ENCODE results near the gene SLC25A48.

SLC25A48 gene

GRCh38 chr5:135834639-135835529 is at the start of gene SLC25A48:
TSS of gene SLC25A48 (plus strand) at chr5:135834663. CDS start at chr5:135834848, 185 bp downstream.
- DNase-seq (ENCODE audit: low spot score), result peak; percentile 77

- no peak for DNase-seq (ENCODE audit: low spot score)
Measured at GRCh38 chr5:135800656-135801055, 33.8 kb upstream of the SLC25A48 start.

GRCh38 chr5:135810188-135810943 is 24.1 kb upstream of the SLC25A48 start:
- DNase-seq (ENCODE audit: low spot score), result no peak

- DNase-seq (ENCODE audit: low spot score), result no peak
Measured at GRCh38 chr5:135811007-135811406, 23.5 kb upstream of the SLC25A48 start.

GRCh38 chr5:135813758-135814157 is 20.7 kb upstream of the SLC25A48 start:
- peak; percentile 5 for DNase-seq (ENCODE audit: low spot score)

GRCh38 chr5:135814316-135814715 is 20.1 kb upstream of the SLC25A48 start:
- DNase-seq (ENCODE audit: low spot score), result peak; percentile 7

GRCh38 chr5:135814812-135815211 is 19.7 kb upstream of the SLC25A48 start:
- no peak for DNase-seq (ENCODE audit: low spot score)

GRCh38 chr5:135821061-135821801 is 13.2 kb upstream of the SLC25A48 start:
- peak; percentile 6 for DNase-seq (ENCODE audit: low spot score)

- peak; percentile 4 for DNase-seq (ENCODE audit: low spot score)
Measured at GRCh38 chr5:135821802-135822201, 12.7 kb upstream of the SLC25A48 start.

GRCh38 chr5:135822286-135822685 is 12.2 kb upstream of the SLC25A48 start:
- DNase-seq (ENCODE audit: low spot score), result no peak

- peak; percentile 7 for DNase-seq (ENCODE audit: low spot score)
Measured at GRCh38 chr5:135822959-135823358, 11.5 kb upstream of the SLC25A48 start.

- peak; percentile 7 for DNase-seq (ENCODE audit: low spot score)
Measured at GRCh38 chr5:135823881-135824280, 10.6 kb upstream of the SLC25A48 start.

- DNase-seq (ENCODE audit: low spot score), result peak; percentile 5
Measured at GRCh38 chr5:135824541-135825041, 9.9 kb upstream of the SLC25A48 start.

GRCh38 chr5:135825373-135826220 is 8.9 kb upstream of the SLC25A48 start:
- peak; percentile 6 for DNase-seq (ENCODE audit: low spot score)

GRCh38 chr5:135826221-135826525 is 8.3 kb upstream of the SLC25A48 start:
- DNase-seq (ENCODE audit: low spot score), result no peak

- peak; percentile 7 for DNase-seq (ENCODE audit: low spot score)
Measured at GRCh38 chr5:135826994-135827671, 7.3 kb upstream of the SLC25A48 start.

GRCh38 chr5:135827965-135828781 is 6.3 kb upstream of the SLC25A48 start:
- peak; percentile 10 for DNase-seq (ENCODE audit: low spot score)

- DNase-seq (ENCODE audit: low spot score), result no peak
Measured at GRCh38 chr5:135828782-135829127, 5.7 kb upstream of the SLC25A48 start.

- peak; percentile 5 for DNase-seq (ENCODE audit: low spot score)
Measured at GRCh38 chr5:135829179-135829578, 5.3 kb upstream of the SLC25A48 start.
